Brain microvascular endothelial cell (primary cell): ENCODE measurements around the gene FOSB.

ENCODE experiments used
- DNase-seq: peaks from one replicate; pipeline ENCODE4 v3.0.0-alpha.2; 2020
- H3K27ac ChIP-seq: fragments of 250-450 bp; sonication (Bioruptor Pico); 2 replicates; pipeline ENCODE4 v1.5.1; 2020; ENCODE audit warnings: mild to moderate bottlenecking, moderate library complexity
- H3K27me3 ChIP-seq: fragments of 250-450 bp; sonication (Bioruptor Pico); replicated peaks from 2 replicates; pipeline ENCODE4 v1.5.1; 2020; ENCODE audit warnings: mild to moderate bottlenecking
- H3K36me3 ChIP-seq: fragments of 250-450 bp; sonication (Bioruptor Pico); replicated peaks from 2 replicates; pipeline ENCODE4 v1.5.1; 2020; ENCODE audit warnings: mild to moderate bottlenecking
- H3K4me3 ChIP-seq: 2 replicates; pipeline ENCODE4 v1.5.1; 2011; ENCODE audit warnings: low read depth, mild to moderate bottlenecking, control low read depth, low read length, moderate library complexity
- CTCF ChIP-seq: IDR thresholded peaks from 2 replicates; pipeline ENCODE4 v1.5.1; 2011; ENCODE audit warnings: low read depth, mild to moderate bottlenecking, moderate library complexity, low read length, control low read depth, inconsistent platforms; ENCODE audit errors: missing control alignments
- in situ Hi-C: cut with HindIII; loops from 2 replicates; pipeline ENCODE4 v1.10.0; 2017; ENCODE audit warnings: low sequenced_read_pairs, low pct_ligation_motif_present

Gene FOSB

DNA sequence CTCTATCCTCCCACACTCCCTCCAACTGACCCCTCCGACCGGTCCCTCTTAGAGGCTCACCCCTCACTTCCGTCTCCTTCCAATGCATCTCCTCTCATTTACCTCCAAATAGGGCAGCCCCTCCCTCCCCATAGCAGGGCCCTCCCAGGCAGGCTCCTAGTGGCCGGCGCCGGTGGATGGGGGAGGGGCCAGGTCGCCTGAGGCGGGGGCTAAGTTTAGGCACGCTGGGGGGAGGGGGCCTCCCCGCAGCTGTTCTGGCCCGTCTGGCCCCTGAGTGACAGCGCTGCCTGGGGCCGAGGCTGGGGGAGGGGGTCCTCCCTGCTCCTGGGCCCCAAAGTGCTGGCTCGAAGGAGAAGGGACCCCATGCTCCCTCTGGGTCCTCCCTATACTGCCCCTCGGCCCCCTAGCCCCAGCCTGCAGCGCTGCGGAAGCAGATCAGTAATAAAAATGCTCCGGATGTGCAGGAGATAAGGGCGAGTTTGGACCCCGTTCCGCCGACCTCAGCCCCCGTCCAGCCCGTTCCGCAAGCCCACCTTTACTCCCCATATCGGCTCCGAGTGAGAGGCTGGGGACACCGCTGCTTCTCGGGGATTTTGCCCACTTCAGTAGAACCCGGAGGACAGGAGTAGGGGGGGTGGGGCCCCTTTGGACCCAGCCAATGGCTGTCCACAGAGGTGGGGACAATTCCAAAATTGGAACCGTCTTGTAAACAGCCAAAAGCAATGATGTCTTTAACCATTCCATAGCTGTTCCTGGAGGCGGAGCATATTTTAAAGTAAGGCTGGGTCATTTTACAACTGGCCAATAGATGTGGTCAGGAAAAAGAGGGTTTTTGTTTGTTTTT, 25.1 kb downstream of the FOSB start:
- in situ Hi-C loops, result no loop called here
- DNase-seq, result peak; percentile 61
- Histone ChIP-seq H3K36me3 (no peaks in the 10 kb centered on the region), H3K27ac (no peak overlapping the region), H3K4me3 (peak overlapping the region; percentile 65), H3K27me3 (no peaks in the 10 kb centered on the region)
- no peak for TF ChIP-seq CTCF

DNA sequence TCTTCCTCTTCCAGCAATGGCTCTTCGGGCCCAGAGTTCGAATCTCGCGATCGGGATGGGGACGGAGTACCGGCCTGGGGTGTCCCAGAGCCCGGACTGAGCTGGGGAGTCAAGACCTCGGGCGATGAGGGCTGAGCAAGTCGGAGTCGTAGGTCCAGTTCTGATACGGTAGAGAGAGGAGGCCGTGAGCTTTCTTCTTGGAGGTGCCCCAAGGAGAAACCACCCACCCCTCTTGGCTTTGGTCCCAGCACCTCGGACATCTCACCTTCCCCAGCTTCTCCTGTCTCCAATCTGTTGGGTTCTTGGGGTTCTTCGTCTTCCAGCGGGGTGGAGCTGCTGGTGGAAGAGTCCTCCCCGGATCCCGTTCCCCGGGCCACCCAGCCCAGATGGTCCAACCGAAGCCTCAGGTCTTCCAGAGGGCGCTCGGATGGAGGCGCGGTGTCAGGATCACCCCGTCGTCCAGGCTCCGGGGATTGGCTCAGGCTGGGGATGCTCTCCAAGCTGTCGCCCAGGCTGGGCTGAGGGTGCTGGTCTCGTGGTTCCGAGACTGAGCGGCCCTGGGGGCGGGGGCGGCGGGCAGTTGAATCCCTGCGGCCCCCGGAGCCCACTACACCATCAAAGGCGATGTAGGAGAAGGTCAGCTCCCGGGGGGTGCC, 26.6 kb downstream of the FOSB start:
- DNase-seq, result no peak
- in situ Hi-C loops, result no loop called here
- Histone ChIP-seq H3K27ac (no peak overlapping the region), H3K27me3 (no peaks in the 10 kb centered on the region), H3K36me3 (no peaks in the 10 kb centered on the region), H3K4me3 (no peak overlapping the region)
- no peak for TF ChIP-seq CTCF

- Histone ChIP-seq H3K4me3 (no peak overlapping the region), H3K27ac (no peak overlapping the region), H3K27me3 (no peaks in the 10 kb centered on the region), H3K36me3 (no peaks in the 10 kb centered on the region)
- DNase-seq, result no peak
- in situ Hi-C loops, result no loop called here
- TF ChIP-seq CTCF, result no peak
These were observed 27.4 kb downstream of the FOSB start for GRCh38 chr19:45495178-45495577.

DNA sequence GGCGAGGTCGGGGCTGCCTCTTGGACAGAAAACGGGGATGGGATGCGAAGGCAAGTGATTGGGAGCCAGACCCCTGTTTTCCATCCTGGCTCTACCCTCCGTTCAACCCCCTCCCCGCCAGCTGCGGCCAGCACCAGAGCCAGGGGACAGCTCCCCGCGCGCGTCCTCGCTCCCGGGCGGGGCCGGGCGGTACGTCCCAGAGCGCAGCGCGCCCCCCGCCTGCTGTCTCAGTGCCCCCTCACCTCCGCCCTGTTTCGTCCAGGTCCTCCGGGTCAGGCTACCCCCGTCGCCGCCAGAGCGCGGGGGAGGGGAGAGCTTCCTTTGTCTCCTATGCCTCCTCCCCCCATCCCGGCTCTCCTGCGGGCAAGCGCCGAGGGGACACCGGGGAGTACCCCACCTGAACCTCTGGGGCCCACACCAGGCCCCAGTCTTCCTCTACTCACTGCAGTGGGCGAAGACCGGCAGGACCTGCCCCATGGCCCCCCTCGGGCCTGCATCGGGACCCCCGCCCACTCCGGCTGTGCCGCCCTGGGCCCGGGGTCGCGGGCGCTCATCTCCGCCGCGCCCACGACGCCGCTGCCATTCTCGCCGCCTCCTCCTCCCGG, 28.7 kb downstream of the FOSB start:
- no peak for DNase-seq
- H3K27ac ChIP-seq, result no peak overlapping the region
- TF ChIP-seq CTCF, result no peak
- no peaks in the 10 kb centered on the region for H3K27me3 ChIP-seq
- in situ Hi-C loops, result no loop called here
- H3K4me3 ChIP-seq, result peak overlapping the region; percentile 65
- no peaks in the 10 kb centered on the region for H3K36me3 ChIP-seq

DNA sequence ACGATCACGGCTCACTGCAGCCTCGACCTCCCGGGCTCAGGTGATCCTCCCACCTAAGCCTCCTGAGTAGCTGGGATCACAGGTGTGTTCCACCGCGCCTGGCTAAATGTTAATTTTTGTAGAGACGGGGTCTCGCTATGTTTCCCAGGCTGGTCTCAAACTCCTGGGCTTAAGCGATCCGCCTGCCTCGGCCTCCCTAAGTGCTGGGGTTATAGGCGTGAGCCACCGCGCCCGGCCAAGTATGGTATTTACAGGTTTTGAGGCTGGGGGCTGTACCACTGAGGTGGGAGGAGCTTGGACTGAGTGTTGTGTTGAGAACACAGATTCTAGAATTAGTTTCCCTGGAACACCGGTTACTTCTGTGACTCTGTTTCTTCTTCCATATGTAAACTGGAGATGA, 30.0 kb downstream of the FOSB start:
- H3K4me3 ChIP-seq, result no peak overlapping the region
- DNase-seq, result no peak
- in situ Hi-C loops, result no loop called here
- no peaks in the 10 kb centered on the region for H3K27me3 ChIP-seq
- no peak overlapping the region for H3K27ac ChIP-seq
- TF ChIP-seq CTCF, result no peak
- H3K36me3 ChIP-seq, result no peaks in the 10 kb centered on the region
